H1 (cell line): ENCODE results near the gene ZMPSTE24. TPM values are rescaled to one million over a fixed set of nuclear protein-coding genes. Genes with fewer than 3 reads are reported as not detected.

Source experiments
- CTCF ChIA-PET: fragments of 300-600 bp; sonication (Branson Sonifier 250); formaldehyde crosslinking; loops from one replicate; lab custom pipeline; 2021; ENCODE audit not compliant: partially characterized antibody; lab: Charles Lee
- POLR2A ChIA-PET: fragments of 300-600 bp; sonication (Branson Sonifier 250); formaldehyde crosslinking; loops from one replicate; lab custom pipeline; 2021; ENCODE audit warnings: inconsistent platforms; ENCODE audit not compliant: partially characterized antibody; lab: Charles Lee
- DNase-seq, 2 experiments: peaks; one replicate each; pipeline versions ENCODE4 v3.0.0 to v3.0.0-alpha.2; 2010 to 2022; ENCODE audit warnings: low spot score in 2 of 2, low read depth in 1 of 2, mixed read lengths in 1 of 2
- FAIRE-seq: peaks from 2 replicates; lab custom pipeline; 2011; peaks lifted over from hg19 to GRCh38; lab: Jason Lieb, UNC
- H2AFZ ChIP-seq: 2 replicates; pipeline ENCODE4 v1.8.1; 2012; ENCODE audit warnings: low read length, inconsistent platforms
- H2AK5ac ChIP-seq: 2 replicates; pipeline ENCODE4 v1.6.1; 2013; ENCODE audit warnings: low read depth, low read length
- H2BK120ac ChIP-seq: replicated peaks from 2 replicates; pipeline ENCODE3; 2013; ENCODE audit warnings: low read depth, low read length, inconsistent platforms
- H2BK12ac ChIP-seq: 2 replicates; pipeline ENCODE4 v1.6.1; 2013; ENCODE audit warnings: low read depth, low read length
- H2BK15ac ChIP-seq: 2 replicates; pipeline ENCODE4 v1.6.1; 2013; ENCODE audit warnings: low read length
- H2BK20ac ChIP-seq: 2 replicates; pipeline ENCODE4 v1.6.1; 2013; ENCODE audit warnings: low read length
- H2BK5ac ChIP-seq: 2 replicates; pipeline ENCODE4 v1.6.1; 2013; ENCODE audit warnings: low read depth, low read length
- H3K14ac ChIP-seq: 2 replicates; pipeline ENCODE4 v1.6.1; 2013; ENCODE audit warnings: inconsistent platforms; ENCODE audit not compliant: insufficient read length
- H3K18ac ChIP-seq: 2 replicates; pipeline ENCODE4 v1.6.1; 2013; ENCODE audit warnings: low read length; ENCODE audit errors: extremely low read depth
- H3K23ac ChIP-seq: 2 replicates; pipeline ENCODE4 v1.6.1; 2013; ENCODE audit warnings: inconsistent platforms; ENCODE audit not compliant: insufficient read length
- H3K23me2 ChIP-seq: 2 replicates; pipeline ENCODE4 v1.6.1; 2013; ENCODE audit warnings: low read depth, low read length
- H3K27ac ChIP-seq: 2 replicates; pipeline ENCODE4 v1.6.1; 2011; ENCODE audit warnings: low read depth, low read length, inconsistent platforms
- H3K27me3 ChIP-seq, 4 experiments: replicated peaks in 1 of 4; 1 replicate in 1 of 4; 2 replicates in 3 of 4; pipeline versions ENCODE4 v1.6.1 to v1.8.1; 2011 to 2013; ENCODE audit warnings: low read length in 3 of 4, mild to moderate bottlenecking in 3 of 4, inconsistent platforms in 2 of 4, mixed read lengths in 2 of 4, moderate library complexity in 1 of 4; ENCODE audit not compliant: control insufficient read depth in 3 of 4, insufficient read depth in 3 of 4; ENCODE audit errors: extremely low read depth in 1 of 4
- H3K36me3 ChIP-seq, 4 experiments: 2 replicates each; pipeline versions ENCODE4 v1.6.1 to v1.8.1; 2011 to 2013; ENCODE audit warnings: mild to moderate bottlenecking in 4 of 4, low read length in 3 of 4, moderate library complexity in 2 of 4, control low read depth in 1 of 4, inconsistent platforms in 1 of 4; ENCODE audit not compliant: insufficient read depth in 4 of 4, control insufficient read depth in 2 of 4
- H3K4ac ChIP-seq: replicated peaks from 2 replicates; pipeline ENCODE3; 2013; ENCODE audit warnings: low read length, low read depth, mixed read lengths, inconsistent platforms; ENCODE audit not compliant: insufficient read length
- H3K4me1 ChIP-seq, 4 experiments: replicated peaks in 1 of 4; 1 replicate in 1 of 4; 2 replicates in 3 of 4; pipeline versions ENCODE4 v1.6.1 to v1.8.1; 2011 to 2013; ENCODE audit warnings: low read length in 3 of 4, inconsistent platforms in 2 of 4, mixed read lengths in 1 of 4; ENCODE audit not compliant: insufficient read depth in 4 of 4, control insufficient read depth in 3 of 4
- H3K4me2 ChIP-seq, 2 experiments: 2 replicates each; pipeline versions ENCODE4 v1.6.1 to v1.8.1; 2011 to 2013; ENCODE audit warnings: low read depth in 2 of 2, low read length in 2 of 2, control low read depth in 1 of 2, inconsistent platforms in 1 of 2, mild to moderate bottlenecking in 1 of 2; ENCODE audit not compliant: insufficient read depth in 1 of 2
- H3K4me3 ChIP-seq, 4 experiments: fragments of 200-600, 300-600 bp in 1 of 4; sonication (generic), shearing (Covaris generic), sonication (Bioruptor Twin) in 1 of 4; 2 replicates each; pipeline versions ENCODE4 v1.5.1 to v1.8.1; 2011 to 2016; ENCODE audit warnings: low read length in 4 of 4, low read depth in 3 of 4, control low read depth in 2 of 4, inconsistent platforms in 2 of 4, mild to moderate bottlenecking in 2 of 4, mixed read lengths in 1 of 4, moderate library complexity in 1 of 4; ENCODE audit not compliant: insufficient read depth in 2 of 4; ENCODE audit errors: extremely low read depth in 1 of 4
- H3K56ac ChIP-seq: replicated peaks from 2 replicates; pipeline ENCODE3; 2013; ENCODE audit warnings: low read depth, mild to moderate bottlenecking, mixed read lengths, low read length, inconsistent platforms; ENCODE audit not compliant: insufficient read length
- H3K79me1 ChIP-seq: 2 replicates; pipeline ENCODE4 v1.6.1; 2013; ENCODE audit warnings: low read depth, low read length, control low read depth
- H3K79me2 ChIP-seq, 2 experiments: 2 replicates each; pipeline versions ENCODE4 v1.6.1 to v1.8.1; 2012 to 2013; ENCODE audit warnings: low read length in 2 of 2, mild to moderate bottlenecking in 2 of 2, inconsistent platforms in 1 of 2; ENCODE audit not compliant: insufficient read depth in 2 of 2, control insufficient read depth in 1 of 2
- H3K9ac ChIP-seq, 4 experiments: replicated peaks in 1 of 4; 1 replicate in 1 of 4; 2 replicates in 3 of 4; pipeline versions ENCODE4 v1.6.1 to v1.8.1; 2011 to 2013; ENCODE audit warnings: low read depth in 3 of 4, low read length in 3 of 4, control low read depth in 2 of 4, mild to moderate bottlenecking in 2 of 4, moderate library complexity in 2 of 4, inconsistent platforms in 1 of 4; ENCODE audit errors: extremely low read depth in 1 of 4
- H3K9me3 ChIP-seq, 2 experiments: 2 replicates each; pipeline versions ENCODE4 v1.6.1 to v1.8.1; 2012 to 2013; ENCODE audit warnings: mild to moderate bottlenecking in 2 of 2, moderate library complexity in 2 of 2, control low read depth in 1 of 2, inconsistent platforms in 1 of 2, low read depth in 1 of 2, low read length in 1 of 2, mixed read lengths in 1 of 2; ENCODE audit not compliant: insufficient read depth in 2 of 2
- H4K20me1 ChIP-seq, 2 experiments: replicated peaks in 1 of 2; 2 replicates each; pipeline versions ENCODE3 to v1.8.1; 2011 to 2013; ENCODE audit warnings: inconsistent platforms in 2 of 2, low read length in 2 of 2, mild to moderate bottlenecking in 1 of 2; ENCODE audit not compliant: insufficient read depth in 2 of 2, control insufficient read depth in 1 of 2
- H4K5ac ChIP-seq: 2 replicates; pipeline ENCODE4 v1.6.1; 2013; ENCODE audit warnings: low read length, low read depth, mixed read lengths, inconsistent platforms; ENCODE audit not compliant: insufficient read length
- H4K8ac ChIP-seq: 2 replicates; pipeline ENCODE4 v1.8.0; 2013; ENCODE audit warnings: mild to moderate bottlenecking, moderate library complexity, low read length, inconsistent platforms; ENCODE audit not compliant: insufficient read depth; ENCODE audit errors: extremely low read depth
- H4K91ac ChIP-seq: replicated peaks from 2 replicates; pipeline ENCODE3; 2013; ENCODE audit warnings: low read length, mixed read lengths, inconsistent platforms; ENCODE audit not compliant: insufficient read length
- CBX5 ChIP-seq: fragments of 300-800, 300-1000 bp; sonication (generic); IDR thresholded peaks from 2 replicates; pipeline ENCODE4 v1.7.1; 2016; ENCODE audit warnings: antibody characterized with exemption, low read length, low read depth
- CBX8 ChIP-seq: fragments of 300-800, 300-1000 bp; sonication (generic); IDR thresholded peaks from 2 replicates; pipeline ENCODE4 v1.7.1; 2016; ENCODE audit warnings: low read depth, low read length, borderline replicate concordance
- CTBP2 ChIP-seq: IDR thresholded peaks from 2 replicates; pipeline ENCODE4 v1.7.0; 2011; ENCODE audit warnings: borderline replicate concordance, mild to moderate bottlenecking, moderate library complexity, mixed read lengths, low read length; ENCODE audit not compliant: insufficient read depth, insufficient read length
- EGR1 ChIP-seq: IDR thresholded peaks from 2 replicates; pipeline ENCODE4 v1.6.1; 2011; ENCODE audit warnings: low read depth, low read length, borderline replicate concordance
- EZH2 ChIP-seq: fragments of 200-600 bp; sonication (generic); IDR thresholded peaks from 2 replicates; pipeline ENCODE4 v1.7.1; 2012; ENCODE audit warnings: low read depth, mild to moderate bottlenecking, moderate library complexity, low read length, inconsistent platforms; ENCODE audit not compliant: severe bottlenecking
- GABPA ChIP-seq: IDR thresholded peaks from 2 replicates; pipeline ENCODE4 v1.6.1; 2011; ENCODE audit warnings: mild to moderate bottlenecking, low read length, moderate library complexity, borderline replicate concordance; ENCODE audit not compliant: insufficient read depth
- JUN ChIP-seq: IDR thresholded peaks from 2 replicates; pipeline ENCODE4 v1.6.1; 2011; ENCODE audit warnings: low read depth, mild to moderate bottlenecking, improper control_type of control experiment, low read length
- POLR2AphosphoS5 ChIP-seq: IDR thresholded peaks from 2 replicates; pipeline ENCODE4 v1.6.1; 2011; ENCODE audit warnings: low read depth, low read length
- SIN3A ChIP-seq, 2 experiments: IDR thresholded peaks in 1 of 2; conservative IDR thresholded peaks in 1 of 2; 2 replicates each; pipeline ENCODE4 v1.6.1; 2011 to 2012; ENCODE audit warnings: low read length in 2 of 2, improper control_type of control experiment in 1 of 2, low read depth in 1 of 2, mild to moderate bottlenecking in 1 of 2
- SIRT6 ChIP-seq: IDR thresholded peaks from one replicate; pipeline ENCODE4 v1.7.1; 2012; ENCODE audit warnings: low read length, inconsistent platforms
- USF2 ChIP-seq: IDR thresholded peaks from 2 replicates; pipeline ENCODE4 v1.6.1; 2011; ENCODE audit warnings: low read length, improper control_type of control experiment
- WGBS, 2 experiments: shearing (Covaris generic) in 1 of 2; methylation state at CpG; one replicate each; pipeline versions ENCODE4 v1.1.6 to v1.1.7; 2013 to 2015; ENCODE audit warnings: low lambda C conversion rate in 2 of 2, mixed read lengths in 2 of 2, inconsistent platforms in 1 of 2, low coverage in 1 of 2, missing lambda C conversion rate in 1 of 2; ENCODE audit not compliant: insufficient replicate concordance in 2 of 2, insufficient coverage in 1 of 2, insufficient read length in 1 of 2; ENCODE audit errors: extremely low coverage in 1 of 2, missing lambda C conversion rate in 1 of 2; 5-methylcytosine and 5-hydroxymethylcytosine counted together
- polyA plus RNA-seq, 7 experiments: library from polyadenylated mRNA; depleted of rRNA in 3 of 7; stranded (reverse) in 5 of 7; unstranded in 2 of 7; fragments of >200 nt in 5 of 7; fragments of 200-250 nt in 2 of 7; gene quantifications; 1 replicate in 5 of 7; 2 replicates in 1 of 7; 4 replicates in 1 of 7; pipeline versions ENCODE4 v1.2.1 to v1.2.3, GENCODE V29; 2011 to 2013; ENCODE audit warnings: missing spikeins in 2 of 7, mixed read lengths in 2 of 7
- total RNA-seq: library from RNA; stranded (reverse); fragmentation: NEBNext Ultra II Directional; extraction: Animal tissue kit (Norgen Biotek cat#: 25700); gene quantifications from 2 replicates; pipeline ENCODE4 v1.2.1, GENCODE V29; 2021

The ZMPSTE24 gene
- total and polyA plus RNA-seq, 2 of the 8 experiments (the other 6 are each of a cell fraction or from before 2014, with no cell fraction given), result 12.7 to 42.9 TPM

GRCh38 chr1:40239626-40240025, 18.4 kb upstream of the ZMPSTE24 start:
- H4K5ac ChIP-seq, result no peak overlapping the region
- H4K20me1 ChIP-seq, result no peaks in the 10 kb centered on the region
- H3K36me3 ChIP-seq, result peaks cover 12 to 32% (median 28%) of the 10 kb centered on the region in 4 experiments
- H3K14ac ChIP-seq, result no peak overlapping the region
- 84% methylated on average over 1 of the region's 1 CpG; no CpG with 5 or more reads in 1 of the 2 experiments for WGBS, 2 experiments
- DNase-seq (no peak), FAIRE-seq (no peak)
- H3K79me1 ChIP-seq, result no peaks in the 10 kb centered on the region
- H3K23ac ChIP-seq, result no peak overlapping the region
- ChIA-PET CTCF (interaction anchor here (0.6 to 3.4 kb wide), 6 partner anchors 11 to 96 kb away, joined by 3 to 13 read pairs (median 3); no protein-coding TSS in a partner anchor), POLR2A (interaction anchor here (1.2 kb wide), 1 partner anchor 87 kb away, joined by 3 read pairs; no protein-coding TSS in a partner anchor)
- H3K4ac ChIP-seq, result no peak overlapping the region
- no peak overlapping the region for H3K4me2 ChIP-seq
- no peaks in the 10 kb centered on the region for H3K79me2 ChIP-seq
- H2BK15ac ChIP-seq, result no peak overlapping the region
- H4K8ac ChIP-seq, result no peak overlapping the region
- no peaks in the 10 kb centered on the region for H3K9me3 ChIP-seq
- no peak overlapping the region for H2AFZ ChIP-seq
- no peak overlapping the region for H3K18ac ChIP-seq
- peaks cover 0 to 1% (median 0%) of the 10 kb centered on the region in 4 experiments; a peak in 1 of 7 replicates for H3K27me3 ChIP-seq
- H2BK5ac ChIP-seq, result no peak overlapping the region
- H3K27ac ChIP-seq, result no peak overlapping the region
- H3K56ac ChIP-seq, result no peak overlapping the region
- no peak overlapping the region for H2BK120ac ChIP-seq
- H2BK20ac ChIP-seq, result no peak overlapping the region
- no peaks in the 10 kb centered on the region for H3K23me2 ChIP-seq
- H3K9ac ChIP-seq, result no peak overlapping the region
- H4K91ac ChIP-seq, result no peak overlapping the region
- H2BK12ac ChIP-seq, result no peak overlapping the region
- H3K4me3 ChIP-seq, result no peak overlapping the region
- no peak overlapping the region for H2AK5ac ChIP-seq
- H3K4me1 ChIP-seq, result no peaks in the 10 kb centered on the region
- TF ChIP-seq SIRT6, result no peak
- no peak for TF ChIP-seq EGR1
- TF ChIP-seq CBX8, result no peak
- TF ChIP-seq CBX5, result no peak
- TF ChIP-seq CTBP2, result no peak
- TF ChIP-seq USF2, result no peak
- no peak for TF ChIP-seq SIN3A (conservative IDR thresholded peaks at IDR 0.05 in 1 of 2, IDR thresholded peaks at IDR 0.05 in 1 of 2; ENCODE audit: low read depth in 1 of 2, low read length in 2 of 2)
- no peak for TF ChIP-seq JUN
- no peak for TF ChIP-seq EZH2
- no peak for TF ChIP-seq POLR2AphosphoS5
- TF ChIP-seq GABPA, result no peak
